Liver (tissue), 9 donors: ENCODE data around the gene CCS. TPM values are rescaled to one million over a fixed set of nuclear protein-coding genes. Genes with fewer than 3 reads are reported as not detected.
"Not testable (repeated sequence)": the region's sequence is repeated elsewhere in the genome, so short reads cannot be mapped to it uniquely, and the experiment has no call there.

Experiments used
- DNase-seq: peaks from one replicate; pipeline ENCODE4 v3.0.0-alpha.2; 2017; ENCODE audit warnings: low spot score
- H3K27ac ChIP-seq, 2 donors: one replicate each; pipeline ENCODE4 v1.7.0; 2013; ENCODE audit warnings: inconsistent platforms in 2 of 2, low read length in 2 of 2, control low read depth in 1 of 2, low read depth in 1 of 2, mild to moderate bottlenecking in 1 of 2
- H3K27me3 ChIP-seq, 4 donors: one replicate each; pipeline versions ENCODE4 v1.6.1 to v1.7.0; 2013; ENCODE audit warnings: low read length in 3 of 4, inconsistent platforms in 1 of 4, mild to moderate bottlenecking in 1 of 4, moderate library complexity in 1 of 4; ENCODE audit not compliant: control insufficient read depth in 4 of 4, insufficient read depth in 4 of 4
- H3K36me3 ChIP-seq, 4 donors: one replicate each; pipeline versions ENCODE4 v1.6.1 to v1.7.0; 2013; ENCODE audit warnings: low read length in 3 of 4, mild to moderate bottlenecking in 3 of 4, low read depth in 1 of 4, moderate library complexity in 1 of 4; ENCODE audit not compliant: control insufficient read depth in 4 of 4, insufficient read depth in 3 of 4
- H3K4me1 ChIP-seq, 4 donors: one replicate each; pipeline versions ENCODE4 v1.6.1 to v1.7.0; 2013; ENCODE audit warnings: low read length in 3 of 4, mild to moderate bottlenecking in 3 of 4, moderate library complexity in 1 of 4; ENCODE audit not compliant: control insufficient read depth in 4 of 4, insufficient read depth in 4 of 4
- H3K4me3 ChIP-seq, 3 donors: one replicate each; pipeline versions ENCODE4 v1.6.1 to v1.7.0; 2013; ENCODE audit warnings: low read length in 3 of 3, control low read depth in 1 of 3, low read depth in 1 of 3, mild to moderate bottlenecking in 1 of 3
- H3K9ac ChIP-seq, 2 donors: one replicate each; pipeline ENCODE4 v1.7.0; 2013; ENCODE audit warnings: low read length in 2 of 2, mild to moderate bottlenecking in 2 of 2, moderate library complexity in 2 of 2, control low read depth in 1 of 2, low read depth in 1 of 2
- H3K9me3 ChIP-seq, 4 donors: one replicate each; pipeline versions ENCODE4 v1.6.1 to v1.7.0; 2013; ENCODE audit warnings: low read length in 3 of 4; ENCODE audit not compliant: control insufficient read depth in 4 of 4
- EGR1 ChIP-seq, 2 donors: IDR thresholded peaks; 2 replicates each; pipeline ENCODE4 v1.6.1; 2016 to 2018; ENCODE audit warnings: antibody characterized with exemption in 2 of 2, low read depth in 2 of 2
- FOXA1 ChIP-seq: IDR thresholded peaks from 2 replicates; pipeline ENCODE4 v1.6.1; 2016; ENCODE audit warnings: antibody characterized with exemption
- FOXA2 ChIP-seq: IDR thresholded peaks from 2 replicates; pipeline ENCODE4 v1.6.1; 2016; ENCODE audit warnings: antibody characterized with exemption
- GABPA ChIP-seq, 2 donors: IDR thresholded peaks in 1 of 2; conservative IDR thresholded peaks in 1 of 2; 2 replicates each; pipeline ENCODE4 v1.6.1; 2016; ENCODE audit warnings: antibody characterized with exemption in 2 of 2, mild to moderate bottlenecking in 1 of 2, moderate library complexity in 1 of 2
- HNF4A ChIP-seq, 2 donors: conservative IDR thresholded peaks; 2 replicates each; pipeline ENCODE4 v1.6.1; 2016; ENCODE audit warnings: antibody characterized with exemption in 2 of 2, mild to moderate bottlenecking in 2 of 2
- HNF4G ChIP-seq: IDR thresholded peaks from 2 replicates; pipeline ENCODE4 v1.6.1; 2016; ENCODE audit warnings: antibody characterized with exemption
- JUND ChIP-seq, 2 donors: IDR thresholded peaks; 2 replicates each; pipeline ENCODE4 v1.6.1; 2016; ENCODE audit warnings: antibody characterized with exemption in 2 of 2
- NR2F2 ChIP-seq: IDR thresholded peaks from 2 replicates; pipeline ENCODE4 v1.6.1; 2016; ENCODE audit warnings: antibody characterized with exemption
- RAD21 ChIP-seq, 2 donors: IDR thresholded peaks; 2 replicates each; pipeline ENCODE4 v1.6.1; 2016; ENCODE audit warnings: antibody characterized with exemption in 2 of 2, mild to moderate bottlenecking in 2 of 2
- RXRA ChIP-seq, 2 donors: IDR thresholded peaks; 2 replicates each; pipeline ENCODE4 v1.6.1; 2017 to 2018; ENCODE audit warnings: antibody characterized with exemption in 2 of 2, mild to moderate bottlenecking in 1 of 2
- SP1 ChIP-seq: IDR thresholded peaks from 2 replicates; pipeline ENCODE4 v1.6.1; 2018; ENCODE audit warnings: antibody characterized with exemption, mild to moderate bottlenecking
- TAF1 ChIP-seq: conservative IDR thresholded peaks from 2 replicates; pipeline ENCODE4 v1.6.1; 2016; ENCODE audit warnings: antibody characterized with exemption, mild to moderate bottlenecking
- YY1 ChIP-seq: IDR thresholded peaks from 2 replicates; pipeline ENCODE4 v1.6.1; 2016; ENCODE audit warnings: antibody characterized with exemption, mild to moderate bottlenecking
- WGBS: extraction: QIAGEN DNeasy Blood & Tissue Kit; methylation state at CpG from one replicate; pipeline ENCODE4 v1.1.7; 2013; 5-methylcytosine and 5-hydroxymethylcytosine counted together
- polyA plus RNA-seq, 2 donors: library from polyadenylated mRNA; stranded (reverse) in 1 of 2; unstranded in 1 of 2; fragments of 200-250 nt in 1 of 2; fragments of >200 nt in 1 of 2; fragmentation: Nextera tagmentation in 1 of 2; extraction: Ambion mirVana in 1 of 2; gene quantifications; one replicate each; pipeline versions ENCODE4 v1.2.1 to v1.2.3, GENCODE V29; 2013 to 2015
- total RNA-seq, 2 donors: library from RNA; depleted of rRNA; stranded (reverse); fragments of >200 nt; gene quantifications; one replicate each; pipeline ENCODE4 v1.2.3, GENCODE V29; 2014
- TF ChIP-seq, protein P1 (sequence below): IDR thresholded peaks from 2 replicates; pipeline ENCODE4 v1.6.1; 2016; ENCODE audit warnings: antibody characterized with exemption
- TF ChIP-seq, protein P2 (sequence below): fragments of 150-350 bp; IDR thresholded peaks from 2 replicates; pipeline ENCODE4 v1.5.1; 2017; ENCODE audit warnings: improper control_type of control experiment, low read depth, low read length; ENCODE audit not compliant: missing input control
- TF ChIP-seq, protein P3 (sequence below): IDR thresholded peaks from 2 replicates; pipeline ENCODE4 v1.6.1; 2016; ENCODE audit warnings: antibody characterized with exemption
- TF ChIP-seq, protein P4 (sequence below): IDR thresholded peaks from 2 replicates; pipeline ENCODE4 v1.6.1; 2016; ENCODE audit warnings: antibody characterized with exemption, mild to moderate bottlenecking
- TF ChIP-seq, protein P5 (sequence below): IDR thresholded peaks from 2 replicates; pipeline ENCODE4 v1.6.1; 2016; ENCODE audit warnings: antibody characterized with exemption
- donor health status: healthy.
- donor health status: healthy.
- donor health status: healthy.
- donor health status: healthy.
- donor health status: healthy.

CCS gene
- total and polyA plus RNA-seq, 4 donors: 30.2 to 80.2 (median 46.8) TPM

DNA sequence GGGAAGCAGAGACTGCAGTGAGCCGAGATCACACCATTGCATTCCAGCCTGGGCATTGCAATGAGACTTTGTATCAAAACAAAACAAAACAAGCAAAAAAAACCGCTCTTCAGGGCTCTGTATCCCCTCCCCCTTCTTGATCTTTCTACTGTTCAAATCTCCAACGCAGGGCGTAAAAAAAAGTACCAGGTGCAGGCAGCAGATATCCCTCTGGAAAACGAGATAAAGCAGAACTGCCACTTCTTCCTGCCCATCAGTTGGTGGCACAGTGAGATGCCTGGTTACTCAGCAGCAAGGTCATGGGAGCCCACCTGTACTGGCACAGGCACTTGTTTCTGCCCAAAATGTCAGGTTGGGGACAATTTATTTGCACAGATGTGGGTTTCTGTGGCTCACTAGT lies 11.2 kb downstream of the CCS start:
- H3K9me3 ChIP-seq: no peaks in the 10 kb centered on the region
- H3K27ac ChIP-seq: peak overlapping the region in 1 of 2 donors; percentile 53
- no peak overlapping the region for H3K9ac ChIP-seq
- peaks cover 18 to 72% (median 58%) of the 10 kb centered on the region in 4 donors for H3K4me1 ChIP-seq
- TF ChIP-seq RXRA (IDR thresholded peaks at IDR 0.05): peak in 1 of 2 donors; percentile 9
- TF ChIP-seq HNF4A (conservative IDR thresholded peaks at IDR 0.05): peak; percentile 11 to 37
- TF ChIP-seq JUND (IDR thresholded peaks at IDR 0.05): no peak
- peaks cover 3 to 14% (median 8%) of the 10 kb centered on the region in 4 donors for H3K36me3 ChIP-seq
- H3K4me3 ChIP-seq: no peak overlapping the region
- no peaks in the 10 kb centered on the region for H3K27me3 ChIP-seq
- peak; percentile 73 for DNase-seq
- 36% methylated on average over 5 of the region's 5 CpGs for WGBS

DNA sequence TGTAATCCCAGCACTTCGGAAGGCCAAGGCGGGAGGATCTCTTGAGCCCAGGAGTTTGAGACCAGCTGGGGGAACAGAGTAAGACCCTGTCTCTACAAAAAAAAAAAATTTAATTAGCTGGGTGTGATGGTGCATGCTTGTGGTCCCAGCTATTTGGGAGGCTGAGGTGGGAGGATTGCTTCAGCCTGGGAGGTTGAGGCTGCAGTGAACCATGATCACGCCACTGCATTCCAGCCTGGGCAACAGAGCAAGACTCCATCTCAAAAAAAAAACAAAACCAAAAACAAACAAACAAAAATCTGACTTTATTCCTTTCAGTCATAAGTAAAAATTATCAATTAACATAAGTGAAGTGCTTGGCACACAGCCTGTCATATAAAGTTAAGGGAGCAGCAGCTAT lies 13.6 kb downstream of the CCS start:
- H3K9ac ChIP-seq, H3K9me3 ChIP-seq, DNase-seq, H3K4me3 ChIP-seq, H3K27me3 ChIP-seq: not testable (repeated sequence)
- Histone ChIP-seq H3K4me1 (peaks cover 15 to 52% (median 40%) of the 10 kb centered on the region in 4 donors), H3K27ac (peak overlapping the region; percentile 75 to 89), H3K36me3 (peaks cover 3 to 14% (median 8%) of the 10 kb centered on the region in 4 donors)
- 84% methylated on average over 3 of the region's 3 CpGs for WGBS

DNA sequence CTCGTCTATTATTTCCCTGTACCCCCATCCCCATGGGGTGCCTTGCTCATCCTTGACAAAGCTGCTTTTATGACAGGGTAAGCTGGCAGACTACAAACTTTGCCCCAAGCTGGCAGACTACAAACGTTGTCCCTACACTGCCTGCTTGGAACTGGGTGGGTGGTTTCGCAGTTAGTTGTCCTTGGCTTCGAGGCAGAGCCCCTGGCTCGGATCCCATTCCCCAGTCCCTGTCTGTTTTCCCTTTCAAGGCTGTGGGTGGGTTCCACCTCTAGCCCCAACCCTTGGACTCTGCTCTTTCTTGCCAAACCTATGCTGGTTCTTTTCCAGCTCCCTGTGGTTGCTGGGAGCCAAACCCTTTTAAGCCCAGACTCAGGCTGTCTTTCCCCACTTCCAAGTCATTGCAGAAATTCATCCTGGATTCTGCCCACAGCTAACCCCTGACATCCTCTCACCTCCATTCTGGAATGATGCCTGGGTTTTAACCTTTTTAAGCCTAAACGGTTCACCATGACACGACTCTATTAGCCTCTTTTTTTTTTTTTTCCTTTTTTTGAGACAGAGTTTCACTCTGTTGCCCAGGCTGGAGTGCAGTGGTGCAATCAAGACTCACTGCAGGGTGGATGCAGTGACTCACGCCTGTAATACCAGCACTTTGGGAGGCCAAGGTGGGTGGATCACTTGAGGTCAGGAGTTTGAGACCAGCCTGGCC lies 14.3 kb downstream of the CCS start:
- DNase-seq: no peak

More for the DNA sequence above, 14.3 kb downstream of the CCS start:
- Histone ChIP-seq H3K27ac (peak overlapping the region; percentile 75 to 89), H3K4me3 (no peak overlapping the region), H3K9me3 (no peaks in the 10 kb centered on the region), H3K4me1 (peaks cover 13 to 48% (median 34%) of the 10 kb centered on the region in 4 donors), H3K36me3 (peaks cover 3 to 14% (median 8%) of the 10 kb centered on the region in 4 donors), H3K9ac (no peak overlapping the region), H3K27me3 (no peaks in the 10 kb centered on the region)
- TF ChIP-seq GABPA (IDR thresholded peaks at IDR 0.05 in 1 of 2, conservative IDR thresholded peaks at IDR 0.05 in 1 of 2) (peak in 1 of 2 donors; percentile 51), FOXA2 (no peak), EGR1 (IDR thresholded peaks at IDR 0.05; ENCODE audit: low read depth in 2 of 2) (peak; percentile 46 to 58), YY1 (peak; percentile 81), TAF1 (peak; percentile 39), SP1 (peak; percentile 96), RAD21 (IDR thresholded peaks at IDR 0.05) (peak; percentile 44 to 48), HNF4G (peak; percentile 95), RXRA (IDR thresholded peaks at IDR 0.05) (peak; percentile 93 to 96), NR2F2 (peak; percentile 78), JUND (IDR thresholded peaks at IDR 0.05) (peak; percentile 86 to 94), HNF4A (conservative IDR thresholded peaks at IDR 0.05) (peak; percentile 98), FOXA1 (peak; percentile 48)
- TF ChIP-seq, protein P1, sequence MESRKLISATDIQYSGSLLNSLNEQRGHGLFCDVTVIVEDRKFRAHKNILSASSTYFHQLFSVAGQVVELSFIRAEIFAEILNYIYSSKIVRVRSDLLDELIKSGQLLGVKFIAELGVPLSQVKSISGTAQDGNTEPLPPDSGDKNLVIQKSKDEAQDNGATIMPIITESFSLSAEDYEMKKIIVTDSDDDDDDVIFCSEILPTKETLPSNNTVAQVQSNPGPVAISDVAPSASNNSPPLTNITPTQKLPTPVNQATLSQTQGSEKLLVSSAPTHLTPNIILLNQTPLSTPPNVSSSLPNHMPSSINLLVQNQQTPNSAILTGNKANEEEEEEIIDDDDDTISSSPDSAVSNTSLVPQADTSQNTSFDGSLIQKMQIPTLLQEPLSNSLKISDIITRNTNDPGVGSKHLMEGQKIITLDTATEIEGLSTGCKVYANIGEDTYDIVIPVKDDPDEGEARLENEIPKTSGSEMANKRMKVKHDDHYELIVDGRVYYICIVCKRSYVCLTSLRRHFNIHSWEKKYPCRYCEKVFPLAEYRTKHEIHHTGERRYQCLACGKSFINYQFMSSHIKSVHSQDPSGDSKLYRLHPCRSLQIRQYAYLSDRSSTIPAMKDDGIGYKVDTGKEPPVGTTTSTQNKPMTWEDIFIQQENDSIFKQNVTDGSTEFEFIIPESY: peak; percentile 91
- TF ChIP-seq, protein P2, sequence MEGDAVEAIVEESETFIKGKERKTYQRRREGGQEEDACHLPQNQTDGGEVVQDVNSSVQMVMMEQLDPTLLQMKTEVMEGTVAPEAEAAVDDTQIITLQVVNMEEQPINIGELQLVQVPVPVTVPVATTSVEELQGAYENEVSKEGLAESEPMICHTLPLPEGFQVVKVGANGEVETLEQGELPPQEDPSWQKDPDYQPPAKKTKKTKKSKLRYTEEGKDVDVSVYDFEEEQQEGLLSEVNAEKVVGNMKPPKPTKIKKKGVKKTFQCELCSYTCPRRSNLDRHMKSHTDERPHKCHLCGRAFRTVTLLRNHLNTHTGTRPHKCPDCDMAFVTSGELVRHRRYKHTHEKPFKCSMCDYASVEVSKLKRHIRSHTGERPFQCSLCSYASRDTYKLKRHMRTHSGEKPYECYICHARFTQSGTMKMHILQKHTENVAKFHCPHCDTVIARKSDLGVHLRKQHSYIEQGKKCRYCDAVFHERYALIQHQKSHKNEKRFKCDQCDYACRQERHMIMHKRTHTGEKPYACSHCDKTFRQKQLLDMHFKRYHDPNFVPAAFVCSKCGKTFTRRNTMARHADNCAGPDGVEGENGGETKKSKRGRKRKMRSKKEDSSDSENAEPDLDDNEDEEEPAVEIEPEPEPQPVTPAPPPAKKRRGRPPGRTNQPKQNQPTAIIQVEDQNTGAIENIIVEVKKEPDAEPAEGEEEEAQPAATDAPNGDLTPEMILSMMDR: no peak
- TF ChIP-seq, protein P3, sequence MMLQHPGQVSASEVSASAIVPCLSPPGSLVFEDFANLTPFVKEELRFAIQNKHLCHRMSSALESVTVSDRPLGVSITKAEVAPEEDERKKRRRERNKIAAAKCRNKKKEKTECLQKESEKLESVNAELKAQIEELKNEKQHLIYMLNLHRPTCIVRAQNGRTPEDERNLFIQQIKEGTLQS: no peak
- TF ChIP-seq, protein P4, sequence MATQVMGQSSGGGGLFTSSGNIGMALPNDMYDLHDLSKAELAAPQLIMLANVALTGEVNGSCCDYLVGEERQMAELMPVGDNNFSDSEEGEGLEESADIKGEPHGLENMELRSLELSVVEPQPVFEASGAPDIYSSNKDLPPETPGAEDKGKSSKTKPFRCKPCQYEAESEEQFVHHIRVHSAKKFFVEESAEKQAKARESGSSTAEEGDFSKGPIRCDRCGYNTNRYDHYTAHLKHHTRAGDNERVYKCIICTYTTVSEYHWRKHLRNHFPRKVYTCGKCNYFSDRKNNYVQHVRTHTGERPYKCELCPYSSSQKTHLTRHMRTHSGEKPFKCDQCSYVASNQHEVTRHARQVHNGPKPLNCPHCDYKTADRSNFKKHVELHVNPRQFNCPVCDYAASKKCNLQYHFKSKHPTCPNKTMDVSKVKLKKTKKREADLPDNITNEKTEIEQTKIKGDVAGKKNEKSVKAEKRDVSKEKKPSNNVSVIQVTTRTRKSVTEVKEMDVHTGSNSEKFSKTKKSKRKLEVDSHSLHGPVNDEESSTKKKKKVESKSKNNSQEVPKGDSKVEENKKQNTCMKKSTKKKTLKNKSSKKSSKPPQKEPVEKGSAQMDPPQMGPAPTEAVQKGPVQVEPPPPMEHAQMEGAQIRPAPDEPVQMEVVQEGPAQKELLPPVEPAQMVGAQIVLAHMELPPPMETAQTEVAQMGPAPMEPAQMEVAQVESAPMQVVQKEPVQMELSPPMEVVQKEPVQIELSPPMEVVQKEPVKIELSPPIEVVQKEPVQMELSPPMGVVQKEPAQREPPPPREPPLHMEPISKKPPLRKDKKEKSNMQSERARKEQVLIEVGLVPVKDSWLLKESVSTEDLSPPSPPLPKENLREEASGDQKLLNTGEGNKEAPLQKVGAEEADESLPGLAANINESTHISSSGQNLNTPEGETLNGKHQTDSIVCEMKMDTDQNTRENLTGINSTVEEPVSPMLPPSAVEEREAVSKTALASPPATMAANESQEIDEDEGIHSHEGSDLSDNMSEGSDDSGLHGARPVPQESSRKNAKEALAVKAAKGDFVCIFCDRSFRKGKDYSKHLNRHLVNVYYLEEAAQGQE: peak; percentile 65
- TF ChIP-seq, protein P5, sequence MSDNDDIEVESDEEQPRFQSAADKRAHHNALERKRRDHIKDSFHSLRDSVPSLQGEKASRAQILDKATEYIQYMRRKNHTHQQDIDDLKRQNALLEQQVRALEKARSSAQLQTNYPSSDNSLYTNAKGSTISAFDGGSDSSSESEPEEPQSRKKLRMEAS: peak; percentile 84
- 23% methylated on average over 8 of the region's 8 CpGs for WGBS
